Measurements from ENCODE around the gene LMAN1. TPM values are rescaled to one million over a fixed set of nuclear protein-coding genes. Genes with fewer than 3 reads are reported as not detected.

Gene LMAN1
- total RNA-seq, 1 donor from 2014 or later: 82.5 TPM

GRCh38 chr18:59344996-59345395, 14.1 kb downstream of the LMAN1 start:
- Mint-ChIP-seq H3K27ac (no peak overlapping the region), H3K4me1 (ENCODE audit: unreplicated experiment) (no peaks in the 10 kb centered on the region), H3K4me3 (no peak overlapping the region), H3K36me3 (peaks cover 84% of the 10 kb centered on the region), H3K9me3 (peaks cover 34% of the 10 kb centered on the region), H3K27me3 (no peaks in the 10 kb centered on the region)
- no peak for TF ChIP-seq CTCF (conservative IDR thresholded peaks at IDR 0.05)
- no peak for DNase-seq (ENCODE audit: extremely low spot score, unreplicated experiment)

- no peak overlapping the region for H3K27ac Mint-ChIP-seq
- H3K4me3 Mint-ChIP-seq: no peak overlapping the region
- no peak for TF ChIP-seq CTCF (conservative IDR thresholded peaks at IDR 0.05)
- no peaks in the 10 kb centered on the region for H3K4me1 Mint-ChIP-seq (ENCODE audit: unreplicated experiment)
- DNase-seq (ENCODE audit: extremely low spot score, unreplicated experiment): no peak
- peaks cover 34% of the 10 kb centered on the region for H3K9me3 Mint-ChIP-seq
- peaks cover 81% of the 10 kb centered on the region for H3K36me3 Mint-ChIP-seq
- H3K27me3 Mint-ChIP-seq: no peaks in the 10 kb centered on the region
Measured at GRCh38 chr18:59343926-59344325, 15.1 kb downstream of the LMAN1 start.

GRCh38 chr18:59340817-59341216, 18.2 kb downstream of the LMAN1 start:
- Mint-ChIP-seq H3K4me3 (no peak overlapping the region), H3K27ac (no peak overlapping the region), H3K9me3 (peaks cover 34% of the 10 kb centered on the region), H3K36me3 (peaks cover 90% of the 10 kb centered on the region), H3K4me1 (ENCODE audit: unreplicated experiment) (no peaks in the 10 kb centered on the region), H3K27me3 (no peaks in the 10 kb centered on the region)
- no peak for TF ChIP-seq CTCF (conservative IDR thresholded peaks at IDR 0.05)
- no peak for DNase-seq (ENCODE audit: extremely low spot score, unreplicated experiment)

GRCh38 chr18:59340312-59340711, 18.8 kb downstream of the LMAN1 start:
- no peak overlapping the region for H3K27ac Mint-ChIP-seq
- peaks cover 34% of the 10 kb centered on the region for H3K9me3 Mint-ChIP-seq
- no peak for TF ChIP-seq CTCF (conservative IDR thresholded peaks at IDR 0.05)
- no peaks in the 10 kb centered on the region for H3K4me1 Mint-ChIP-seq (ENCODE audit: unreplicated experiment)
- H3K36me3 Mint-ChIP-seq: peaks cover 90% of the 10 kb centered on the region
- no peaks in the 10 kb centered on the region for H3K27me3 Mint-ChIP-seq
- no peak overlapping the region for H3K4me3 Mint-ChIP-seq
- no peak for DNase-seq (ENCODE audit: extremely low spot score, unreplicated experiment)

- no peaks in the 10 kb centered on the region for H3K27me3 Mint-ChIP-seq
Measured at GRCh38 chr18:59332986-59333385, 26.1 kb downstream of the LMAN1 start.

More at GRCh38 chr18:59332986-59333385, 26.1 kb downstream of the LMAN1 start:
- Mint-ChIP-seq H3K36me3 (peaks cover 48% of the 10 kb centered on the region), H3K27ac (no peak overlapping the region), H3K4me1 (ENCODE audit: unreplicated experiment) (no peaks in the 10 kb centered on the region), H3K9me3 (no peaks in the 10 kb centered on the region), H3K4me3 (no peak overlapping the region)
- DNase-seq (ENCODE audit: extremely low spot score, unreplicated experiment): no peak
- TF ChIP-seq CTCF (conservative IDR thresholded peaks at IDR 0.05): no peak
